ENCODE data around the gene DSG1.

Gene DSG1

GRCh38 chr18:31303771-31304170, 14.2 kb upstream of the DSG1 start:
- no peak overlapping the region for H3K4me3 ChIP-seq (ENCODE audit: low read depth, low read length)
- TF ChIP-seq, protein P1, sequence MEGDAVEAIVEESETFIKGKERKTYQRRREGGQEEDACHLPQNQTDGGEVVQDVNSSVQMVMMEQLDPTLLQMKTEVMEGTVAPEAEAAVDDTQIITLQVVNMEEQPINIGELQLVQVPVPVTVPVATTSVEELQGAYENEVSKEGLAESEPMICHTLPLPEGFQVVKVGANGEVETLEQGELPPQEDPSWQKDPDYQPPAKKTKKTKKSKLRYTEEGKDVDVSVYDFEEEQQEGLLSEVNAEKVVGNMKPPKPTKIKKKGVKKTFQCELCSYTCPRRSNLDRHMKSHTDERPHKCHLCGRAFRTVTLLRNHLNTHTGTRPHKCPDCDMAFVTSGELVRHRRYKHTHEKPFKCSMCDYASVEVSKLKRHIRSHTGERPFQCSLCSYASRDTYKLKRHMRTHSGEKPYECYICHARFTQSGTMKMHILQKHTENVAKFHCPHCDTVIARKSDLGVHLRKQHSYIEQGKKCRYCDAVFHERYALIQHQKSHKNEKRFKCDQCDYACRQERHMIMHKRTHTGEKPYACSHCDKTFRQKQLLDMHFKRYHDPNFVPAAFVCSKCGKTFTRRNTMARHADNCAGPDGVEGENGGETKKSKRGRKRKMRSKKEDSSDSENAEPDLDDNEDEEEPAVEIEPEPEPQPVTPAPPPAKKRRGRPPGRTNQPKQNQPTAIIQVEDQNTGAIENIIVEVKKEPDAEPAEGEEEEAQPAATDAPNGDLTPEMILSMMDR (IDR thresholded peaks at IDR 0.05; ENCODE audit: low read depth, low read length) = no peak
- TF ChIP-seq MYC (IDR thresholded peaks at IDR 0.05; ENCODE audit: low read depth, low read length) (no peak), MAX (IDR thresholded peaks at IDR 0.05; ENCODE audit: low read depth, low read length) (no peak), POLR2A (IDR thresholded peaks at IDR 0.05; ENCODE audit: extremely low read depth, insufficient read length) (no peak)
- no peak for DNase-seq (ENCODE audit: low read depth)

GRCh38 chr18:31309115-31309514, 8.8 kb upstream of the DSG1 start:
- TF ChIP-seq MAX (IDR thresholded peaks at IDR 0.05; ENCODE audit: low read depth, low read length) = no peak
- H3K4me3 ChIP-seq (ENCODE audit: low read depth, low read length) = no peak overlapping the region
- DNase-seq (ENCODE audit: low read depth) = no peak

- DNase-seq (ENCODE audit: low read depth) = no peak
- TF ChIP-seq MAX (IDR thresholded peaks at IDR 0.05; ENCODE audit: low read depth, low read length) (no peak), POLR2A (IDR thresholded peaks at IDR 0.05; ENCODE audit: extremely low read depth, insufficient read length) (no peak), MYC (IDR thresholded peaks at IDR 0.05; ENCODE audit: low read depth, low read length) (no peak)
- TF ChIP-seq, protein P1 (IDR thresholded peaks at IDR 0.05; ENCODE audit: low read depth, low read length) = no peak
- H3K4me3 ChIP-seq (ENCODE audit: low read depth, low read length) = no peak overlapping the region
These were observed 986 bp upstream of the DSG1 start for GRCh38 chr18:31316974-31317373.

DNA sequence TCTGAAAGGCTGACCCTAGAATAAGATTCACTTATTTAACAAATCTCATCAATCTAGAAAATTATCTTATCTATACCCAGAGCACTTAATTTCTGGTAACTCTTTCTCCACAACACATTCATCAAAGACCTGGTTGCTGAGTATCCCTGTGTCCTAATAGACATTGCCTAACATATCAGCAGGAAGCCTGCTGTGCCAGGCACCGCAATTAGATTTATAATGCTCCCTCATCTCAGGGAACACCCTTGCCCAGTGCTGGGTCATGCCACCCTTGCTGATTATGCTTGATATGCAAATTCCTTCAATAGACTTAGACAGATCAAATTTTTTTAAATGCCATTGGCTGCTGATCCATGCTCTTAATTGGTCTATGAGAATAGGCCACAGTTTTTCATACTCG, 3.8 kb downstream of the DSG1 start:
- no peak overlapping the region for H3K4me3 ChIP-seq (ENCODE audit: low read depth, low read length)
- DNase-seq (ENCODE audit: low read depth) = no peak
- TF ChIP-seq MAX (IDR thresholded peaks at IDR 0.05; ENCODE audit: low read depth, low read length) (no peak), MYC (IDR thresholded peaks at IDR 0.05; ENCODE audit: low read depth, low read length) (no peak), POLR2A (IDR thresholded peaks at IDR 0.05; ENCODE audit: extremely low read depth, insufficient read length) (no peak)
- TF ChIP-seq, protein P1 (IDR thresholded peaks at IDR 0.05; ENCODE audit: low read depth, low read length) = no peak

- no peak overlapping the region for H3K4me3 ChIP-seq (ENCODE audit: low read depth, low read length)
- TF ChIP-seq, protein P1 (IDR thresholded peaks at IDR 0.05; ENCODE audit: low read depth, low read length) = no peak
- TF ChIP-seq MYC (IDR thresholded peaks at IDR 0.05; ENCODE audit: low read depth, low read length) = no peak
- TF ChIP-seq POLR2A (IDR thresholded peaks at IDR 0.05; ENCODE audit: extremely low read depth, insufficient read length) = no peak
- TF ChIP-seq MAX (IDR thresholded peaks at IDR 0.05; ENCODE audit: low read depth, low read length) = no peak
- no peak for DNase-seq (ENCODE audit: low read depth)
These were observed 7.1 kb downstream of the DSG1 start for GRCh38 chr18:31325051-31325450.

- TF ChIP-seq, protein P1 (IDR thresholded peaks at IDR 0.05; ENCODE audit: low read depth, low read length) = no peak
- TF ChIP-seq POLR2A (IDR thresholded peaks at IDR 0.05; ENCODE audit: extremely low read depth, insufficient read length) (no peak), MYC (IDR thresholded peaks at IDR 0.05; ENCODE audit: low read depth, low read length) (no peak), MAX (IDR thresholded peaks at IDR 0.05; ENCODE audit: low read depth, low read length) (no peak)
- H3K4me3 ChIP-seq (ENCODE audit: low read depth, low read length) = no peak overlapping the region
- no peak for DNase-seq (ENCODE audit: low read depth)
These were observed 12.0 kb downstream of the DSG1 start for GRCh38 chr18:31329787-31330438.

All from NB4 (cell line).